ENCODE results near the gene CRACR2B. TPM values are rescaled to one million over a fixed set of nuclear protein-coding genes. Genes with fewer than 3 reads are reported as not detected.
A peak's percentile ranks its signal among the peaks of the same experiment; 100 is the strongest.

Gene CRACR2B
- total and polyA plus RNA-seq, 2 of the 13 experiments (the other 11 are each of a cell fraction or from before 2014, with no cell fraction given): 14.9 to 21.0 TPM

DNA sequence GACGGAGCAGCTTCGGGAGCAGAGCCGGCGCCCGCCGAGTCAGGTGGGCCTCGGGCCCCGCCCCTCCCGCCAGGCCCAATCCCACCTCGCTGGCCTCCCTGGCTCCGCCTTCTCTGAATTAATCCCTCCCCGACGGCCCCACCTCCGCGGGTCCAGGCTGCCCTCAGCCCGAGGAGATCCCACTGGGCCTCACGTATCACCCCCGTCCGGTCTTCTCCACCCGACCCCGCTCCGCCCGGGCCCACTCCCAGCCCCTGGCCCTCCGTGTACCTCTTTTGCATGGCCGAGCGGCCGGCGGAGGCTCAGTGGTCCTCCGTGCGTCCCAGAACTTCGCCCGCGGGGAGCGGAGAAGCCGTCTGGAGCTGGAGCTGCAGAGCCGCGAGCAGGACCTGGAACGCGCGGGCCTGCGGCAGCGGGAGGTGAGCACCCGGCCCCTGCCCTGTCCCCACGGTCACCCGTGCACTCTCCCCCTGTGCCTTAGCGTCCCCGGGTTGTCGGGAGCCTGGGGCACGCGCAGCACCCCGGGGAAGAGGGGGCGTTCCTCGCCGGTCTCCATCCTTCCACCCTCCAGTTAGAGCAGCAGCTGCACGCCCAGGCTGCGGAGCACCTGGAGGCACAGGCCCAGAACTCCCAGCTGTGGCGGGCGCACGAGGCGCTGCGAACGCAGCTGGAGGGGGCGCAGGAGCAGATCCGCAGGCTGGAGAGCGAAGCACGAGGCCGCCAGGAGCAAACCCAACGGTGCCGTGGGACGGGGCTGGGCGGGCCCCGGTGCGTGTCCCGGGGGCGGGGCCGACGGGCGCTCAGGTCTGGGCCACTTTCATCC lies 2.8 kb downstream of the CRACR2B start (continued):
- TF ChIP-seq, protein P1, sequence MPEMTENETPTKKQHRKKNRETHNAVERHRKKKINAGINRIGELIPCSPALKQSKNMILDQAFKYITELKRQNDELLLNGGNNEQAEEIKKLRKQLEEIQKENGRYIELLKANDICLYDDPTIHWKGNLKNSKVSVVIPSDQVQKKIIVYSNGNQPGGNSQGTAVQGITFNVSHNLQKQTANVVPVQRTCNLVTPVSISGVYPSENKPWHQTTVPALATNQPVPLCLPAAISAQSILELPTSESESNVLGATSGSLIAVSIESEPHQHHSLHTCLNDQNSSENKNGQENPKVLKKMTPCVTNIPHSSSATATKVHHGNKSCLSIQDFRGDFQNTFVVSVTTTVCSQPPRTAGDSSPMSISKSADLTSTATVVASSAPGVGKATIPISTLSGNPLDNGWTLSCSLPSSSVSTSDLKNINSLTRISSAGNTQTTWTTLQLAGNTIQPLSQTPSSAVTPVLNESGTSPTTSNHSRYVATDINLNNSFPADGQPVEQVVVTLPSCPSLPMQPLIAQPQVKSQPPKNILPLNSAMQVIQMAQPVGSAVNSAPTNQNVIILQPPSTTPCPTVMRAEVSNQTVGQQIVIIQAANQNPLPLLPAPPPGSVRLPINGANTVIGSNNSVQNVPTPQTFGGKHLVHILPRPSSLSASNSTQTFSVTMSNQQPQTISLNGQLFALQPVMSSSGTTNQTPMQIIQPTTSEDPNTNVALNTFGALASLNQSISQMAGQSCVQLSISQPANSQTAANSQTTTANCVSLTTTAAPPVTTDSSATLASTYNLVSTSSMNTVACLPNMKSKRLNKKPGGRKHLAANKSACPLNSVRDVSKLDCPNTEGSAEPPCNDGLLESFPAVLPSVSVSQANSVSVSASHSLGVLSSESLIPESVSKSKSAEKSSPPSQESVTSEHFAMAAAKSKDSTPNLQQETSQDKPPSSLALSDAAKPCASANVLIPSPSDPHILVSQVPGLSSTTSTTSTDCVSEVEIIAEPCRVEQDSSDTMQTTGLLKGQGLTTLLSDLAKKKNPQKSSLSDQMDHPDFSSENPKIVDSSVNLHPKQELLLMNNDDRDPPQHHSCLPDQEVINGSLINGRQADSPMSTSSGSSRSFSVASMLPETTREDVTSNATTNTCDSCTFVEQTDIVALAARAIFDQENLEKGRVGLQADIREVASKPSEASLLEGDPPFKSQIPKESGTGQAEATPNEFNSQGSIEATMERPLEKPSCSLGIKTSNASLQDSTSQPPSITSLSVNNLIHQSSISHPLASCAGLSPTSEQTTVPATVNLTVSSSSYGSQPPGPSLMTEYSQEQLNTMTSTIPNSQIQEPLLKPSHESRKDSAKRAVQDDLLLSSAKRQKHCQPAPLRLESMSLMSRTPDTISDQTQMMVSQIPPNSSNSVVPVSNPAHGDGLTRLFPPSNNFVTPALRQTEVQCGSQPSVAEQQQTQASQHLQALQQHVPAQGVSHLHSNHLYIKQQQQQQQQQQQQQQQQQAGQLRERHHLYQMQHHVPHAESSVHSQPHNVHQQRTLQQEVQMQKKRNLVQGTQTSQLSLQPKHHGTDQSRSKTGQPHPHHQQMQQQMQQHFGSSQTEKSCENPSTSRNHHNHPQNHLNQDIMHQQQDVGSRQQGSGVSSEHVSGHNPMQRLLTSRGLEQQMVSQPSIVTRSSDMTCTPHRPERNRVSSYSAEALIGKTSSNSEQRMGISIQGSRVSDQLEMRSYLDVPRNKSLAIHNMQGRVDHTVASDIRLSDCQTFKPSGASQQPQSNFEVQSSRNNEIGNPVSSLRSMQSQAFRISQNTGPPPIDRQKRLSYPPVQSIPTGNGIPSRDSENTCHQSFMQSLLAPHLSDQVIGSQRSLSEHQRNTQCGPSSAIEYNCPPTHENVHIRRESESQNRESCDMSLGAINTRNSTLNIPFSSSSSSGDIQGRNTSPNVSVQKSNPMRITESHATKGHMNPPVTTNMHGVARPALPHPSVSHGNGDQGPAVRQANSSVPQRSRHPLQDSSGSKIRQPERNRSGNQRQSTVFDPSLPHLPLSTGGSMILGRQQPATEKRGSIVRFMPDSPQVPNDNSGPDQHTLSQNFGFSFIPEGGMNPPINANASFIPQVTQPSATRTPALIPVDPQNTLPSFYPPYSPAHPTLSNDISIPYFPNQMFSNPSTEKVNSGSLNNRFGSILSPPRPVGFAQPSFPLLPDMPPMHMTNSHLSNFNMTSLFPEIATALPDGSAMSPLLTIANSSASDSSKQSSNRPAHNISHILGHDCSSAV (CRISPR knock-in tag; IDR thresholded peaks at IDR 0.05; ENCODE audit: borderline replicate concordance): no peak
- TF ChIP-seq, protein P2, sequence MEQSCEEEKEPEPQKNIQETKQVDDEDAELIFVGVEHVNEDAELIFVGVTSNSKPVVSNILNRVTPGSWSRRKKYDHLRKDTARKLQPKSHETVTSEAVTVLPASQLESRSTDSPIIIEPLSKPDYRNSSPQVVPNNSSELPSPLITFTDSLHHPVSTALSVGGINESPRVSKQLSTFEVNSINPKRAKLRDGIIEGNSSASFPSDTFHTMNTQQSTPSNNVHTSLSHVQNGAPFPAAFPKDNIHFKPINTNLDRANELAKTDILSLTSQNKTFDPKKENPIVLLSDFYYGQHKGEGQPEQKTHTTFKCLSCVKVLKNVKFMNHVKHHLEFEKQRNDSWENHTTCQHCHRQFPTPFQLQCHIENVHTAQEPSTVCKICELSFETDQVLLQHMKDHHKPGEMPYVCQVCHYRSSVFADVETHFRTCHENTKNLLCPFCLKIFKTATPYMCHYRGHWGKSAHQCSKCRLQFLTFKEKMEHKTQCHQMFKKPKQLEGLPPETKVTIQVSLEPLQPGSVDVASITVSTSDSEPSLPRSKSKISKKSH (CRISPR knock-in tag; IDR thresholded peaks at IDR 0.05; ENCODE audit: borderline replicate concordance): no peak; the same call in 1 of the 2 replicates
- TF ChIP-seq, protein P3, sequence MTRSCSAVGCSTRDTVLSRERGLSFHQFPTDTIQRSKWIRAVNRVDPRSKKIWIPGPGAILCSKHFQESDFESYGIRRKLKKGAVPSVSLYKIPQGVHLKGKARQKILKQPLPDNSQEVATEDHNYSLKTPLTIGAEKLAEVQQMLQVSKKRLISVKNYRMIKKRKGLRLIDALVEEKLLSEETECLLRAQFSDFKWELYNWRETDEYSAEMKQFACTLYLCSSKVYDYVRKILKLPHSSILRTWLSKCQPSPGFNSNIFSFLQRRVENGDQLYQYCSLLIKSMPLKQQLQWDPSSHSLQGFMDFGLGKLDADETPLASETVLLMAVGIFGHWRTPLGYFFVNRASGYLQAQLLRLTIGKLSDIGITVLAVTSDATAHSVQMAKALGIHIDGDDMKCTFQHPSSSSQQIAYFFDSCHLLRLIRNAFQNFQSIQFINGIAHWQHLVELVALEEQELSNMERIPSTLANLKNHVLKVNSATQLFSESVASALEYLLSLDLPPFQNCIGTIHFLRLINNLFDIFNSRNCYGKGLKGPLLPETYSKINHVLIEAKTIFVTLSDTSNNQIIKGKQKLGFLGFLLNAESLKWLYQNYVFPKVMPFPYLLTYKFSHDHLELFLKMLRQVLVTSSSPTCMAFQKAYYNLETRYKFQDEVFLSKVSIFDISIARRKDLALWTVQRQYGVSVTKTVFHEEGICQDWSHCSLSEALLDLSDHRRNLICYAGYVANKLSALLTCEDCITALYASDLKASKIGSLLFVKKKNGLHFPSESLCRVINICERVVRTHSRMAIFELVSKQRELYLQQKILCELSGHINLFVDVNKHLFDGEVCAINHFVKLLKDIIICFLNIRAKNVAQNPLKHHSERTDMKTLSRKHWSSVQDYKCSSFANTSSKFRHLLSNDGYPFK (CRISPR knock-in tag; IDR thresholded peaks at IDR 0.05; ENCODE audit: borderline replicate concordance): no peak
- TF ChIP-seq, protein P4, sequence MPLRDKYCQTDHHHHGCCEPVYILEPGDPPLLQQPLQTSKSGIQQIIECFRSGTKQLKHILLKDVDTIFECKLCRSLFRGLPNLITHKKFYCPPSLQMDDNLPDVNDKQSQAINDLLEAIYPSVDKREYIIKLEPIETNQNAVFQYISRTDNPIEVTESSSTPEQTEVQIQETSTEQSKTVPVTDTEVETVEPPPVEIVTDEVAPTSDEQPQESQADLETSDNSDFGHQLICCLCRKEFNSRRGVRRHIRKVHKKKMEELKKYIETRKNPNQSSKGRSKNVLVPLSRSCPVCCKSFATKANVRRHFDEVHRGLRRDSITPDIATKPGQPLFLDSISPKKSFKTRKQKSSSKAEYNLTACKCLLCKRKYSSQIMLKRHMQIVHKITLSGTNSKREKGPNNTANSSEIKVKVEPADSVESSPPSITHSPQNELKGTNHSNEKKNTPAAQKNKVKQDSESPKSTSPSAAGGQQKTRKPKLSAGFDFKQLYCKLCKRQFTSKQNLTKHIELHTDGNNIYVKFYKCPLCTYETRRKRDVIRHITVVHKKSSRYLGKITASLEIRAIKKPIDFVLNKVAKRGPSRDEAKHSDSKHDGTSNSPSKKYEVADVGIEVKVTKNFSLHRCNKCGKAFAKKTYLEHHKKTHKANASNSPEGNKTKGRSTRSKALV (CRISPR knock-in tag; IDR thresholded peaks at IDR 0.05): peak; percentile 82
- no peak for TF ChIP-seq KDM4B (CRISPR knock-in tag; IDR thresholded peaks at IDR 0.05)
- no peak; the same call in 1 of the 2 replicates for TF ChIP-seq ZNF788 (CRISPR knock-in tag; IDR thresholded peaks at IDR 0.05; ENCODE audit: borderline replicate concordance)
- no peak for TF ChIP-seq MIER2 (CRISPR knock-in tag; IDR thresholded peaks at IDR 0.05)
- 0 out of 2 replicates have a peak, but pooled peaks have one; percentile 56 for TF ChIP-seq ZNF547 (CRISPR knock-in tag; IDR thresholded peaks at IDR 0.05)
- TF ChIP-seq, protein P5, sequence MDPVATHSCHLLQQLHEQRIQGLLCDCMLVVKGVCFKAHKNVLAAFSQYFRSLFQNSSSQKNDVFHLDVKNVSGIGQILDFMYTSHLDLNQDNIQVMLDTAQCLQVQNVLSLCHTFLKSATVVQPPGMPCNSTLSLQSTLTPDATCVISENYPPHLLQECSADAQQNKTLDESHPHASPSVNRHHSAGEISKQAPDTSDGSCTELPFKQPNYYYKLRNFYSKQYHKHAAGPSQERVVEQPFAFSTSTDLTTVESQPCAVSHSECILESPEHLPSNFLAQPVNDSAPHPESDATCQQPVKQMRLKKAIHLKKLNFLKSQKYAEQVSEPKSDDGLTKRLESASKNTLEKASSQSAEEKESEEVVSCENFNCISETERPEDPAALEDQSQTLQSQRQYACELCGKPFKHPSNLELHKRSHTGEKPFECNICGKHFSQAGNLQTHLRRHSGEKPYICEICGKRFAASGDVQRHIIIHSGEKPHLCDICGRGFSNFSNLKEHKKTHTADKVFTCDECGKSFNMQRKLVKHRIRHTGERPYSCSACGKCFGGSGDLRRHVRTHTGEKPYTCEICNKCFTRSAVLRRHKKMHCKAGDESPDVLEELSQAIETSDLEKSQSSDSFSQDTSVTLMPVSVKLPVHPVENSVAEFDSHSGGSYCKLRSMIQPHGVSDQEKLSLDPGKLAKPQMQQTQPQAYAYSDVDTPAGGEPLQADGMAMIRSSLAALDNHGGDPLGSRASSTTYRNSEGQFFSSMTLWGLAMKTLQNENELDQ (CRISPR knock-in tag; IDR thresholded peaks at IDR 0.05; ENCODE audit: borderline replicate concordance): no peak

Data from HepG2 (cell line).